ENCODE data around the gene CNIH3. TPM values are rescaled to one million over a fixed set of nuclear protein-coding genes. Genes with fewer than 3 reads are reported as not detected.

CNIH3 gene
- total RNA-seq, 1 experiment from 2014 or later = 4.2 TPM

GRCh38 chr1:224676551-224676950 lies 60.4 kb downstream of the CNIH3 start:
- no peaks in the 10 kb centered on the region for H3K23me2 ChIP-seq (ENCODE audit: insufficient read length, low read depth, low read length, poor library complexity, severe bottlenecking)
- H3K23ac ChIP-seq (ENCODE audit: insufficient read length, low read depth, low read length) = no peak overlapping the region
- Mint-ChIP-seq H3K9me3 (no peaks in the 10 kb centered on the region), H3K4me1 (peaks cover 4 to 5% of the 10 kb centered on the region in 2 experiments; a peak in 2 of 4 replicates), H3K4me3 (no peak overlapping the region), H3K36me3 (ENCODE audit: insufficient read depth in 1 of 3, low read depth in 3 of 3) (no peaks in the 10 kb centered on the region), H3K27me3 (ENCODE audit: low read depth) (no peaks in the 10 kb centered on the region), H3K27ac (no peak overlapping the region)
- H3K9me3 ChIP-seq (ENCODE audit: control insufficient read depth, low read depth, low read length) = no peaks in the 10 kb centered on the region
- no peak overlapping the region for H3K9ac ChIP-seq (ENCODE audit: extremely low read depth, insufficient read length, low read length)
- H4K20me1 ChIP-seq (ENCODE audit: control insufficient read depth, insufficient read depth, insufficient read length) = no peaks in the 10 kb centered on the region
- no peaks in the 10 kb centered on the region for H3K79me1 ChIP-seq (ENCODE audit: insufficient read depth, low read depth, low read length, poor library complexity, severe bottlenecking)
- no peak overlapping the region for H3K27ac ChIP-seq (ENCODE audit: insufficient read length, low read depth, low read length)
- no peak overlapping the region for H3K18ac ChIP-seq (ENCODE audit: insufficient read length, low read depth, low read length)
- no peaks in the 10 kb centered on the region for H3K79me2 ChIP-seq (ENCODE audit: insufficient read depth, low read length)
- no peak for DNase-seq
- no peak overlapping the region for H3K4ac ChIP-seq (ENCODE audit: low read depth, low read length)
- no peak overlapping the region for H2AFZ ChIP-seq (ENCODE audit: low read length)
- H2BK20ac ChIP-seq (ENCODE audit: low read depth, low read length, poor library complexity, severe bottlenecking) = no peak overlapping the region
- H3K14ac ChIP-seq (ENCODE audit: insufficient read depth, low read length) = no peak overlapping the region
- TF ChIP-seq CTCF (conservative IDR thresholded peaks at IDR 0.05) = no peak
- no peak overlapping the region for H3K4me2 ChIP-seq (ENCODE audit: insufficient read depth, insufficient read length, low read length)
- H2AK5ac ChIP-seq (ENCODE audit: insufficient read length, low read length) = no peak overlapping the region
- H2BK120ac ChIP-seq (ENCODE audit: low read depth, low read length, poor library complexity, severe bottlenecking) = no peak overlapping the region
- H3K4me1 ChIP-seq (ENCODE audit: insufficient read depth, low read length) = peaks cover 6% of the 10 kb centered on the region; the same call in 1 of the 2 replicates
- H3K27me3 ChIP-seq (ENCODE audit: insufficient read depth, low read length) = no peaks in the 10 kb centered on the region
- H3T11ph ChIP-seq (ENCODE audit: low read length) = no peak overlapping the region
- WGBS (ENCODE audit: extremely low coverage, insufficient read length, low lambda C conversion rate) = no CpG with 5 or more reads among the region's 5 CpGs
- no peak overlapping the region for H4K8ac ChIP-seq (replicated peaks; ENCODE audit: insufficient read length, low read depth, low read length)
- no peak overlapping the region for H2BK15ac ChIP-seq (ENCODE audit: low read depth, low read length)
- H3K56ac ChIP-seq (ENCODE audit: insufficient read length, low read depth, low read length) = no peak overlapping the region
- no peak overlapping the region for H2BK12ac ChIP-seq (ENCODE audit: insufficient read length, low read depth, low read length)
- H4K91ac ChIP-seq (ENCODE audit: insufficient read length, low read depth, low read length) = no peak overlapping the region
- H4K5ac ChIP-seq (ENCODE audit: insufficient read length, low read depth, low read length) = no peak overlapping the region
- H2BK5ac ChIP-seq (ENCODE audit: insufficient read length, low read length) = no peak overlapping the region
